Upper lobe of right lung (tissue), 1 donor: ENCODE data around the gene TMEM184B. TPM values are rescaled to one million over a fixed set of nuclear protein-coding genes. Genes with fewer than 3 reads are reported as not detected.

Source experiments
- ATAC-seq: fragments of 200-7000 bp; cut with Tn5 transposase; one replicate; pipeline ENCODE4 v1.9.1; 2020; ENCODE audit warnings: mild to moderate bottlenecking, moderate library complexity
- DNase-seq: peaks from one replicate; pipeline ENCODE4 v3.0.0-alpha.2; 2020
- H3K27ac ChIP-seq: fragments of 200-600 bp; one replicate; pipeline ENCODE4 v1.8.0; 2022
- H3K27me3 ChIP-seq: fragments of 200-600 bp; one replicate; pipeline ENCODE4 v1.8.0; 2022; ENCODE audit warnings: mild to moderate bottlenecking
- H3K36me3 ChIP-seq: fragments of 200-600 bp; one replicate; pipeline ENCODE4 v1.8.0; 2022
- H3K4me1 ChIP-seq: fragments of 200-600 bp; one replicate; pipeline ENCODE4 v1.8.0; 2022
- H3K4me3 ChIP-seq: fragments of 200-600 bp; one replicate; pipeline ENCODE4 v1.8.0; 2022; ENCODE audit warnings: mild to moderate bottlenecking
- H3K9me3 ChIP-seq: fragments of 200-600 bp; one replicate; pipeline ENCODE4 v1.8.0; 2022
- CTCF ChIP-seq: fragments of 200-600 bp; IDR thresholded peaks from one replicate; pipeline ENCODE4 v1.8.0; 2022; ENCODE audit warnings: antibody characterized with exemption
- intact Hi-C: fragments of 100-400 bp; cut with DNase I; formaldehyde crosslinking; loops from one replicate; pipeline ENCODE4 v1.11.0; 2022
- total RNA-seq: library from RNA; stranded (reverse); fragmentation: NEBNext Ultra II Directional; extraction: Animal tissue kit (Norgen Biotek cat#: 25700); gene quantifications from one replicate; pipeline ENCODE4 v1.2.1, GENCODE V29; 2021
- donor health status: DM: no; HTN: yes; CAD: no; lungs with severe emphysema.

The TMEM184B gene
- total RNA-seq, 1 donor from 2014 or later: 79.2 TPM

GRCh38 chr22:38285018-38285417, 12.2 kb upstream of the TMEM184B start:
- peaks cover 5% of the 10 kb centered on the region for H3K4me1 ChIP-seq
- DNase-seq (no peak), ATAC-seq (no peak)
- no peaks in the 10 kb centered on the region for H3K9me3 ChIP-seq
- TF ChIP-seq CTCF: no peak
- H3K4me3 ChIP-seq: no peak overlapping the region
- H3K36me3 ChIP-seq: no peaks in the 10 kb centered on the region
- no peaks in the 10 kb centered on the region for H3K27me3 ChIP-seq
- H3K27ac ChIP-seq: peak overlapping the region; percentile 71
- intact Hi-C loops: no loop called here

- Histone ChIP-seq H3K4me3 (no peak overlapping the region), H3K4me1 (peaks cover 5% of the 10 kb centered on the region), H3K9me3 (no peaks in the 10 kb centered on the region), H3K27ac (peak overlapping the region; percentile 71), H3K27me3 (no peaks in the 10 kb centered on the region), H3K36me3 (no peaks in the 10 kb centered on the region)
- DNase-seq (no peak), ATAC-seq (peak; percentile 62)
- no peak for TF ChIP-seq CTCF
- intact Hi-C loops: no loop called here
These were observed 11.2 kb upstream of the TMEM184B start for GRCh38 chr22:38284042-38284402.

GRCh38 chr22:38282397-38282796, 9.6 kb upstream of the TMEM184B start:
- Histone ChIP-seq H3K4me3 (no peak overlapping the region), H3K27me3 (no peaks in the 10 kb centered on the region), H3K4me1 (peaks cover 5% of the 10 kb centered on the region), H3K9me3 (no peaks in the 10 kb centered on the region), H3K27ac (peak overlapping the region; percentile 71), H3K36me3 (no peaks in the 10 kb centered on the region)
- no peak for TF ChIP-seq CTCF
- intact Hi-C loops: no loop called here
- no peak for DNase-seq
- ATAC-seq: no peak

- intact Hi-C loops: no loop called here
- no peak overlapping the region for H3K4me3 ChIP-seq
These were observed 3.4 kb upstream of the TMEM184B start for GRCh38 chr22:38276166-38276565.

GRCh38 chr22:38273135-38273826, 471 bp upstream of the TMEM184B start:
- intact Hi-C loops: no loop called here
- Histone ChIP-seq H3K4me3 (peak overlapping the region; percentile 96), H3K4me1 (peaks cover 28% of the 10 kb centered on the region), H3K27me3 (no peaks in the 10 kb centered on the region), H3K9me3 (no peaks in the 10 kb centered on the region), H3K27ac (peak overlapping the region; percentile 94), H3K36me3 (no peaks in the 10 kb centered on the region)
- no peak for TF ChIP-seq CTCF
- ATAC-seq (no peak), DNase-seq (no peak)

More at GRCh38 chr22:38276166-38276565, 3.4 kb upstream of the TMEM184B start:
- ATAC-seq (no peak), DNase-seq (no peak)
- Histone ChIP-seq H3K36me3 (no peaks in the 10 kb centered on the region), H3K27ac (no peak overlapping the region), H3K27me3 (no peaks in the 10 kb centered on the region), H3K4me1 (peaks cover 16% of the 10 kb centered on the region), H3K9me3 (no peaks in the 10 kb centered on the region)
- no peak for TF ChIP-seq CTCF

- H3K4me1 ChIP-seq: peaks cover 39% of the 10 kb centered on the region
- H3K9me3 ChIP-seq: no peaks in the 10 kb centered on the region
- peak overlapping the region; percentile 96 for H3K4me3 ChIP-seq
- H3K36me3 ChIP-seq: no peaks in the 10 kb centered on the region
- no peak for TF ChIP-seq CTCF
- peak; percentile 61 for ATAC-seq
- no peaks in the 10 kb centered on the region for H3K27me3 ChIP-seq
- peak overlapping the region; percentile 94 for H3K27ac ChIP-seq
- intact Hi-C loops: no loop called here
- DNase-seq: peak; percentile 81
These were observed 860 bp downstream of the TMEM184B start for GRCh38 chr22:38271927-38272372.
